Lower lobe of right lung (tissue), 2 donors: Measurements from ENCODE around the gene PSMB2. TPM values are rescaled to one million over a fixed set of nuclear protein-coding genes. Genes with fewer than 3 reads are reported as not detected.

ENCODE experiments used
- ATAC-seq, 2 donors: fragments of 200-7000 bp; cut with Tn5 transposase; one replicate each; pipeline ENCODE4 v1.9.1; 2020 to 2022; ENCODE audit warnings: mild to moderate bottlenecking in 2 of 2, moderate library complexity in 2 of 2
- DNase-seq: peaks from one replicate; pipeline ENCODE4 v3.0.0-alpha.2; 2020
- H3K27ac ChIP-seq: fragments of 200-600 bp; one replicate; pipeline ENCODE4 v1.8.0; 2022
- H3K27me3 ChIP-seq: fragments of 200-600 bp; one replicate; pipeline ENCODE4 v1.8.0; 2022; ENCODE audit warnings: low read depth
- H3K36me3 ChIP-seq: fragments of 200-600 bp; one replicate; pipeline ENCODE4 v1.8.0; 2022; ENCODE audit warnings: mild to moderate bottlenecking
- H3K4me1 ChIP-seq: fragments of 200-600 bp; one replicate; pipeline ENCODE4 v1.8.0; 2022
- H3K4me3 ChIP-seq: fragments of 200-600 bp; one replicate; pipeline ENCODE4 v1.8.0; 2022; ENCODE audit warnings: mild to moderate bottlenecking
- H3K9me3 ChIP-seq: fragments of 200-600 bp; one replicate; pipeline ENCODE4 v1.8.0; 2022
- intact Hi-C: fragments of 100-400 bp; cut with DNase I; formaldehyde crosslinking; loops from one replicate; pipeline ENCODE4 v1.11.0; 2022
- total RNA-seq: library from RNA; stranded (reverse); fragmentation: NEBNext Ultra II Directional; extraction: Animal tissue kit (Norgen Biotek cat#: 25700); gene quantifications from one replicate; pipeline ENCODE4 v1.2.1, GENCODE V29; 2021
- TF ChIP-seq, protein P1 (sequence below): fragments of 200-600 bp; IDR thresholded peaks from one replicate; pipeline ENCODE4 v1.8.0; 2022; ENCODE audit warnings: antibody characterized with exemption, mild to moderate bottlenecking
- donor health status: DM: no; HTN: yes; CAD: no; lungs with severe emphysema.

The PSMB2 gene
- total RNA-seq, 1 donor from 2014 or later, result 44.9 TPM

DNA sequence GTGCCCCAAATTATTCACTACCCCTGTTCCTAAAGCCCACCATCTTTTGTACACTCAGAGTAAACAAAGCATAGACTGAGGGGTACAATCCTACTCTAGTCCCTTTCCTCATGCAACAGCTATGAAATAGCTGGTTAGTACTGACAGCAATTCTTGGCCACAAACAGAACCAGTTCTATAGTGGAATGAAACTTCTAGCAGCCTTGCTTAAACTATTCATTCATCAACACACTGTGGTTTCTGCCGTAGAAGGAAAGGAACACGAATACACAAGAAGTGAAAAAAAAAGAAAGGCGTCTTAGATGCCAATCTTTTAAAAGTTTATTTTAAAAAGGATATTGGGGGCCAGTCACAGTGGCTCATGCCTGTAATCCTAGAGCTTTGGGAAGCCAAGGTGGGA, 9.9 kb downstream of the PSMB2 start:
- H3K27me3 ChIP-seq, result no peaks in the 10 kb centered on the region
- peaks cover 90% of the 10 kb centered on the region for H3K36me3 ChIP-seq
- peaks cover 10% of the 10 kb centered on the region for H3K4me1 ChIP-seq
- no peak overlapping the region for H3K4me3 ChIP-seq
- H3K9me3 ChIP-seq, result no peaks in the 10 kb centered on the region
- intact Hi-C loops, result no loop called here
- DNase-seq (no peak), ATAC-seq (no peak)
- no peak overlapping the region for H3K27ac ChIP-seq
- TF ChIP-seq, protein P1, sequence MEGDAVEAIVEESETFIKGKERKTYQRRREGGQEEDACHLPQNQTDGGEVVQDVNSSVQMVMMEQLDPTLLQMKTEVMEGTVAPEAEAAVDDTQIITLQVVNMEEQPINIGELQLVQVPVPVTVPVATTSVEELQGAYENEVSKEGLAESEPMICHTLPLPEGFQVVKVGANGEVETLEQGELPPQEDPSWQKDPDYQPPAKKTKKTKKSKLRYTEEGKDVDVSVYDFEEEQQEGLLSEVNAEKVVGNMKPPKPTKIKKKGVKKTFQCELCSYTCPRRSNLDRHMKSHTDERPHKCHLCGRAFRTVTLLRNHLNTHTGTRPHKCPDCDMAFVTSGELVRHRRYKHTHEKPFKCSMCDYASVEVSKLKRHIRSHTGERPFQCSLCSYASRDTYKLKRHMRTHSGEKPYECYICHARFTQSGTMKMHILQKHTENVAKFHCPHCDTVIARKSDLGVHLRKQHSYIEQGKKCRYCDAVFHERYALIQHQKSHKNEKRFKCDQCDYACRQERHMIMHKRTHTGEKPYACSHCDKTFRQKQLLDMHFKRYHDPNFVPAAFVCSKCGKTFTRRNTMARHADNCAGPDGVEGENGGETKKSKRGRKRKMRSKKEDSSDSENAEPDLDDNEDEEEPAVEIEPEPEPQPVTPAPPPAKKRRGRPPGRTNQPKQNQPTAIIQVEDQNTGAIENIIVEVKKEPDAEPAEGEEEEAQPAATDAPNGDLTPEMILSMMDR, result no peak

GRCh38 chr1:35629051-35629450, 12.3 kb downstream of the PSMB2 start:
- intact Hi-C loops, result no loop called here

GRCh38 chr1:35623832-35624231, 17.5 kb downstream of the PSMB2 start:
- TF ChIP-seq, protein P1, result no peak
- Histone ChIP-seq H3K27me3 (no peaks in the 10 kb centered on the region), H3K27ac (no peak overlapping the region), H3K4me3 (no peak overlapping the region), H3K4me1 (peaks cover 2% of the 10 kb centered on the region), H3K36me3 (peaks cover 65% of the 10 kb centered on the region), H3K9me3 (no peaks in the 10 kb centered on the region)
- intact Hi-C loops, result no loop called here
- no peak for DNase-seq
- no peak for ATAC-seq

More at GRCh38 chr1:35629051-35629450, 12.3 kb downstream of the PSMB2 start:
- peaks cover 79% of the 10 kb centered on the region for H3K36me3 ChIP-seq
- TF ChIP-seq, protein P1, result no peak
- peaks cover 9% of the 10 kb centered on the region for H3K4me1 ChIP-seq
- no peak overlapping the region for H3K4me3 ChIP-seq
- ATAC-seq, result no peak
- no peaks in the 10 kb centered on the region for H3K27me3 ChIP-seq
- no peaks in the 10 kb centered on the region for H3K9me3 ChIP-seq
- DNase-seq, result no peak
- no peak overlapping the region for H3K27ac ChIP-seq

- Histone ChIP-seq H3K27ac (no peak overlapping the region), H3K4me3 (no peak overlapping the region), H3K9me3 (no peaks in the 10 kb centered on the region), H3K27me3 (no peaks in the 10 kb centered on the region), H3K4me1 (no peaks in the 10 kb centered on the region), H3K36me3 (peaks cover 73% of the 10 kb centered on the region)
- intact Hi-C loops, result no loop called here
- TF ChIP-seq, protein P1, result no peak
- no peak for DNase-seq
- ATAC-seq, result no peak
Measured at GRCh38 chr1:35622510-35623178, 18.7 kb downstream of the PSMB2 start.

DNA sequence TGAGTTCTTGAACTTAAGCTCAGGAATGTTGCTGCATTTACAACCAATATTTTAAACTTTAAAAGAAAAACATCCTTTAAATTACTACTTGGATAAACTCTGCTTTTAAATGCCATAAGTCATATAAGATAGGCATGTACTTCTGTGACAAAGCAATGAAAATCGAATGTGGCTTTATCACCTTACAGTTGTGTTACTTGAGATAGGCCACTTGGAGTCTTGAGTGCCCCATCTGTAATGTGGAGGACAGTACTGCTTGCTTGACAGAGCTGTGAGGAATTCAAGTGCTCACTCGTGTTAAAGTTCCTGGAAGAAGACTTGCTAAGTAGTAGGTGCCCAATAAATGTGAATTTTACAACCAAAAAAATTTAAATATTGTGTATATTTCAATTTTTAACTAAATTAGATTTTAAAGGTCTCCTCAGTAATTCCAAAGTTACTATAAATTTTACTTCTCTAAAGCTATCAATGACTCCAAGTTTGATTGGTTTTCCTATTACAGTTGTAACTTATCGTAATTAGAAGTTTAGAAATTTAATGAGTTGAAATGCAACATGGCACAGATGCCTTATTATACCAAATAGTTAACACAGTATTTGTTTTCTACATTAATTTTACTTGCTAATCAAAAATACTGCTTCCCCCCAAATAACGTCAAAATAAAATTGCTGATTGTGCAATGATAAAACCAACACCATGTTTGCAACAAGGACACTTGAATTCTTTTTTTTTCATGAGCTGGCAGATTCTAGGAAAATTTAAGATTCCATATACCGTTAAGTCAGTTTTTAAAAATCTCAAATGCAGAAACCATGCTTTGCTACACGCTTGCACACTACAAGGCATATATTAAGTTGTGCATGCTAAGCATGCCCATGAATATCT, 21.8 kb downstream of the PSMB2 start:
- Histone ChIP-seq H3K36me3 (peaks cover 69% of the 10 kb centered on the region), H3K9me3 (no peaks in the 10 kb centered on the region)

More for the DNA sequence above, 21.8 kb downstream of the PSMB2 start:
- TF ChIP-seq, protein P1, result no peak
- Histone ChIP-seq H3K27ac (no peak overlapping the region), H3K4me1 (no peaks in the 10 kb centered on the region), H3K27me3 (no peaks in the 10 kb centered on the region), H3K4me3 (no peak overlapping the region)
- ATAC-seq (no peak), DNase-seq (no peak)
- intact Hi-C loops, result no loop called here
